Activated CD8-positive, alpha-beta T cell treated with anti-CD3 and anti-CD28 coated beads for 36 hours (primary cell): Measurements from ENCODE around the gene VSTM2B. TPM values are rescaled to one million over a fixed set of nuclear protein-coding genes. Genes with fewer than 3 reads are reported as not detected.

ENCODE experiments used
- ATAC-seq: fragments of 200-7000 bp; cut with Tn5 transposase; one replicate; pipeline ENCODE4 v1.10.0; 2021; ENCODE audit warnings: mild to moderate bottlenecking, moderate library complexity
- CTCF ChIA-PET: fragments of 350-600 bp; sonication (Branson Sonifier 250); formaldehyde crosslinking; loops from one replicate; lab custom pipeline; 2021; ENCODE audit warnings: antibody characterized with exemption; lab: Charles Lee
- POLR2A ChIA-PET: fragments of 350-600 bp; sonication (Branson Sonifier 250); formaldehyde crosslinking; loops from one replicate; lab custom pipeline; 2021; ENCODE audit warnings: antibody characterized with exemption; lab: Charles Lee
- DNase-seq: peaks from one replicate; pipeline ENCODE4 v3.0.0-alpha.2; 2020
- H3K27ac Mint-ChIP-seq: one replicate; pipeline ENCODE4 v1.8.0; 2021; ENCODE audit warnings: mild to moderate bottlenecking, mixed read lengths
- H3K27me3 Mint-ChIP-seq: one replicate; pipeline ENCODE4 v1.8.0; 2021; ENCODE audit warnings: mixed read lengths
- H3K36me3 Mint-ChIP-seq: one replicate; pipeline ENCODE4 v1.8.0; 2021; ENCODE audit warnings: low read depth, mixed read lengths
- H3K4me1 Mint-ChIP-seq: one replicate; pipeline ENCODE4 v1.8.0; 2021; ENCODE audit warnings: low read depth, mixed read lengths
- H3K4me3 Mint-ChIP-seq: one replicate; pipeline ENCODE4 v1.8.0; 2021; ENCODE audit warnings: mild to moderate bottlenecking, moderate library complexity, mixed read lengths
- H3K9me3 Mint-ChIP-seq: one replicate; pipeline ENCODE4 v1.8.0; 2021; ENCODE audit warnings: mixed read lengths
- CTCF ChIP-seq: fragments of 200-600 bp; IDR thresholded peaks from one replicate; pipeline ENCODE4 v1.8.0; 2022; ENCODE audit warnings: antibody characterized with exemption, mild to moderate bottlenecking
- intact Hi-C: fragments of 100-400 bp; cut with micrococcal nuclease; formaldehyde crosslinking; loops from one replicate; pipeline ENCODE4 v1.10.0; 2022
- total RNA-seq, 2 experiments: library from RNA; stranded (reverse); gene quantifications; one replicate each; pipeline ENCODE4 v1.2.3, GENCODE V29; 2021

The VSTM2B gene
- total RNA-seq, 2 experiments from 2014 or later = not detected

- H3K27me3 Mint-ChIP-seq = peaks cover 13% of the 10 kb centered on the region
- POLR2A ChIA-PET = no interaction called here
- no peak overlapping the region for H3K27ac Mint-ChIP-seq
- CTCF ChIA-PET = no interaction called here
- H3K36me3 Mint-ChIP-seq = no peaks in the 10 kb centered on the region
- no peak for DNase-seq
- no peaks in the 10 kb centered on the region for H3K4me1 Mint-ChIP-seq
- no peak overlapping the region for H3K4me3 Mint-ChIP-seq
- intact Hi-C loops = no loop called here
- no peaks in the 10 kb centered on the region for H3K9me3 Mint-ChIP-seq
- ATAC-seq = no peak
- no peak for TF ChIP-seq CTCF
Observed at GRCh38 chr19:29505097-29505824, 20.5 kb upstream of the VSTM2B start.

- H3K4me1 Mint-ChIP-seq = no peaks in the 10 kb centered on the region
- ChIA-PET POLR2A (no interaction called here), CTCF (no interaction called here)
- TF ChIP-seq CTCF = no peak
- no peak for ATAC-seq
- peaks cover 15% of the 10 kb centered on the region for H3K27me3 Mint-ChIP-seq
- DNase-seq = no peak
- no peak overlapping the region for H3K4me3 Mint-ChIP-seq
- no peak overlapping the region for H3K27ac Mint-ChIP-seq
- intact Hi-C loops = no loop called here
- no peaks in the 10 kb centered on the region for H3K36me3 Mint-ChIP-seq
- H3K9me3 Mint-ChIP-seq = no peaks in the 10 kb centered on the region
Observed at GRCh38 chr19:29506619-29506911, 19.2 kb upstream of the VSTM2B start.

GRCh38 chr19:29507081-29507860 lies 18.5 kb upstream of the VSTM2B start:
- no peaks in the 10 kb centered on the region for H3K36me3 Mint-ChIP-seq
- no peak for ATAC-seq
- ChIA-PET CTCF (no interaction called here), POLR2A (no interaction called here)
- TF ChIP-seq CTCF = no peak
- H3K4me3 Mint-ChIP-seq = no peak overlapping the region
- no peaks in the 10 kb centered on the region for H3K9me3 Mint-ChIP-seq
- H3K27ac Mint-ChIP-seq = no peak overlapping the region
- intact Hi-C loops = no loop called here
- DNase-seq = no peak
- H3K4me1 Mint-ChIP-seq = no peaks in the 10 kb centered on the region
- peaks cover 15% of the 10 kb centered on the region for H3K27me3 Mint-ChIP-seq

GRCh38 chr19:29508181-29508580 lies 17.6 kb upstream of the VSTM2B start:
- POLR2A ChIA-PET = interaction anchor here (0.6 kb wide), 1 partner anchor 92 kb away, joined by 3 read pairs; no protein-coding TSS in a partner anchor
- DNase-seq (no peak), ATAC-seq (no peak)
- Mint-ChIP-seq H3K27me3 (peaks cover 15% of the 10 kb centered on the region), H3K4me3 (no peak overlapping the region), H3K27ac (no peak overlapping the region), H3K9me3 (no peaks in the 10 kb centered on the region), H3K4me1 (no peaks in the 10 kb centered on the region), H3K36me3 (no peaks in the 10 kb centered on the region)
- intact Hi-C loops = no loop called here
- CTCF ChIA-PET = no interaction called here
- TF ChIP-seq CTCF = no peak

GRCh38 chr19:29509456-29509855 lies 16.3 kb upstream of the VSTM2B start:
- CTCF ChIA-PET = no interaction called here
- no peaks in the 10 kb centered on the region for H3K9me3 Mint-ChIP-seq

More at GRCh38 chr19:29509456-29509855, 16.3 kb upstream of the VSTM2B start:
- peaks cover 15% of the 10 kb centered on the region for H3K27me3 Mint-ChIP-seq
- intact Hi-C loops = no loop called here
- ATAC-seq (no peak), DNase-seq (no peak)
- no peak overlapping the region for H3K27ac Mint-ChIP-seq
- no peak overlapping the region for H3K4me3 Mint-ChIP-seq
- H3K4me1 Mint-ChIP-seq = no peaks in the 10 kb centered on the region
- TF ChIP-seq CTCF = no peak
- no peaks in the 10 kb centered on the region for H3K36me3 Mint-ChIP-seq
- POLR2A ChIA-PET = interaction anchor here (0.6 kb wide), 1 partner anchor 234 kb away, joined by 3 read pairs; no protein-coding TSS in a partner anchor
